ENCODE data around the gene CYSRT1.
A peak's percentile ranks its signal among the peaks of the same experiment; 100 is the strongest.

CYSRT1 gene

DNA sequence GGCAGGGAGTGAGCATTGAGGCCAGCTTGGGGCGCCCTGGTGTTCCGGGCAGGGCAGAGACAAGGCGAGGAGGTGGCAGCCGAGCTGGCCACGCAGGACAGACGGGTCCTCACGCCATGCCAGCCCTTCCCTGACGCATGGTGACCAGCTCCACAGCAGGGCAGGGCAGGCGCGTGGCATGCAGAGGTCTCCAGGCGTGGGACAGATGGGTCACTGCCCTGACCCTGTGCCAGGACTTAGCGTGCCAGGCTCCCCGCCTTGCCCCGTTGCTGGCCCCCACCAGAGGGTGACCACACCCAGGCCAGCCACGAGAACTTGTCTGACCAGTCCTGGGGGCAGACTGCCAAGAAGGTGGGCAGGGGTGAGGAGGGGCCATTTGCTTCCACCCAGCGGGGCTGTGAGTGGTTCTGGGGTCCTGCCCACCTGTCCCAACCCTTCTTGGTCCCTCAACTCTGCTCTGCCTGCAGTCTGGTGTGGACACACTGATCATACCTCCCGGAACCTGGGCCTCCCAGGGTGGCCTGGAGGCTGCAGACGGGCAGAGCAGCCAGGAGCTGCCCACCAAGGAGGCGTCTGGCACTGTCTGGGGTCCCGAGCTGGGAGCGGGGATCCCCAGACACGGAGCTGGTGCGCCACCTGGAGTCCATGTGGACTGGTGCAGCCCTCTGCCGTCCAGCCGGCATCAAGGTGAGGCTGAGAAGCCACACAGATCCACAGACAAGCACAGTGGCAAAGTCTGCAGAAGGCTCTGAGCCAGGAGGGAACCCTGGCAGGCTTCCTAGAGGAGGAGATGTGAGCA, 2.3 kb downstream of the CYSRT1 start, which contains the start of gene RNF224:
RNF224 (plus strand) TSS at position 449 of the 799 bp plus-strand sequence. CDS start 834 bp downstream, outside the sequence.
- Histone ChIP-seq H3K36me3 (ENCODE audit: control insufficient read depth in 2 of 2, insufficient read depth in 2 of 2, low read length in 2 of 2) (no peaks in the 10 kb centered on the region), H3K9me3 (ENCODE audit: control insufficient read depth in 2 of 2, low read length in 2 of 2) (no peaks in the 10 kb centered on the region), H3K9ac (ENCODE audit: low read depth in 1 of 2, low read length in 2 of 2) (peak within 1 kb of the TSS in 1 of 2 donors; percentile 4), H3K27ac (ENCODE audit: low read depth in 2 of 2, low read length in 2 of 2) (no peak within 1 kb of the TSS), H3K27me3 (ENCODE audit: control insufficient read depth in 2 of 2, insufficient read depth in 2 of 2, low read length in 2 of 2) (peaks cover 6 to 27% of the 10 kb centered on the region in 2 donors), H3K4me3 (ENCODE audit: low read length in 2 of 2) (peak within 1 kb of the TSS in 1 of 2 donors; percentile 0), H3K4me1 (ENCODE audit: control insufficient read depth in 2 of 2, insufficient read depth in 2 of 2, low read length in 2 of 2) (peaks cover 32 to 48% of the 10 kb centered on the region in 2 donors)

DNA sequence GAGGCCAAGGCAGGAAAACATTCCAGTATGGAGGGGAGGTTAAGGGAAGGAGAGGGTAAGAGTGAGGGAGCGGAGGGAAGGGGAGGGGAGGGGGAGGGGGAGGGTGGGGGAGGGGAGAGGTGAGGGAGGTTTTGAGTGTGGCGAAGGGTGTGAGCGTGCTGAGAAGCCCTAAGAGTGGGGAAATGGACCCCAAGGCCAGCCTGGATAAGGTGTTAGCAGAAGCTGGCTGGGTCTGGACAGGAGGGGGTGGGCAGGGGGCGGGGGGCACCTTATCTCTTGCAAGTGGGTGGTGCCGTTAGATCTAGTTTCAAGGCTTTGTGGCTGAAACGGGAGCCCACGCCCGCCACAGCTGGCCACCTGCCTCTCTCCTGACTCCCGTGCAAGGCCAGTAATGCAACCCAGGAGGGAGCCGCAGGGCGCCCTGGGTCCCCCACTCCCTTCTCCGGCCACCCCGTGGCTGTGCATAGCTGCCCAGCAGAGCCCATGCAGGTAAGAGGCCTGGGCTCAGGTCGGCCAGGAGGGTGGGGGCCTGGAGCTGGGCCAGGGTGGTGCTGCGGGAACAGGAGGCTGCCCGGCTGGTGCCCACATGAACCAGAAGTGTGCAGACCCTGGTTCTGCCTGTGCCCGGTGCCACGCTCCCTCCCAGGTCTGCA, 3.0 kb downstream of the CYSRT1 start:
- no peaks in the 10 kb centered on the region for H3K36me3 ChIP-seq (ENCODE audit: control insufficient read depth in 2 of 2, insufficient read depth in 2 of 2, low read length in 2 of 2)
- no peak overlapping the region for H3K4me3 ChIP-seq (ENCODE audit: low read length in 2 of 2)
- peaks cover 27 to 47% of the 10 kb centered on the region in 2 donors for H3K4me1 ChIP-seq (ENCODE audit: control insufficient read depth in 2 of 2, insufficient read depth in 2 of 2, low read length in 2 of 2)
- no peaks in the 10 kb centered on the region for H3K9me3 ChIP-seq (ENCODE audit: control insufficient read depth in 2 of 2, low read length in 2 of 2)
- H3K27ac ChIP-seq (ENCODE audit: low read depth in 2 of 2, low read length in 2 of 2): no peak overlapping the region
- peaks cover 6 to 33% of the 10 kb centered on the region in 2 donors for H3K27me3 ChIP-seq (ENCODE audit: control insufficient read depth in 2 of 2, insufficient read depth in 2 of 2, low read length in 2 of 2)
- no peak overlapping the region for H3K9ac ChIP-seq (ENCODE audit: low read depth in 1 of 2, low read length in 2 of 2)

DNA sequence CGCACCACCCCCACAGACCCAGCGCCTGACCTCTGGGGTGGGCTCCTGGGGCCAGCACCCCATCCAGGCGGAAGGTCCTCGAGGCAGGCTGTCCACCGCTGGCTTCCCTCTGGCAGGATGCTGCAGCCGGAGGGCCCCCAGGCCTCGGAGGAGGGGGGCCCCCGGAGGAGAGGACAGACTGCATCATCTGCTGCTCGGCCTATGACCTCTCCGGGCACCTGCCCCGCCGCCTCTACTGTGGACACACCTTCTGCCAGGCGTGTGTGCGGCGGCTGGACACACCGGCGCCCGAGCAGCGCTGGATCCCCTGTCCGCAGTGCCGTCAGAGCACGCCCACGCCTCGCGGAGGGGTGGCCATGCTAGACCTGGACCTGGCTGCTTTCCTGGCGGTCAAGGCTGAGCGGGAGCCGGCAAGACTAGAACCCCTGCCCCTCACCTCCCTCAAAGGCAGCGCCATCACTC, 3.6 kb downstream of the CYSRT1 start:
- Histone ChIP-seq H3K4me1 (ENCODE audit: control insufficient read depth in 2 of 2, insufficient read depth in 2 of 2, low read length in 2 of 2) (peaks cover 25 to 46% of the 10 kb centered on the region in 2 donors), H3K27ac (ENCODE audit: low read depth in 2 of 2, low read length in 2 of 2) (no peak overlapping the region), H3K9ac (ENCODE audit: low read depth in 1 of 2, low read length in 2 of 2) (no peak overlapping the region), H3K27me3 (ENCODE audit: control insufficient read depth in 2 of 2, insufficient read depth in 2 of 2, low read length in 2 of 2) (peaks cover 10 to 37% of the 10 kb centered on the region in 2 donors), H3K4me3 (ENCODE audit: low read length in 2 of 2) (no peak overlapping the region), H3K9me3 (ENCODE audit: control insufficient read depth in 2 of 2, low read length in 2 of 2) (no peaks in the 10 kb centered on the region), H3K36me3 (ENCODE audit: control insufficient read depth in 2 of 2, insufficient read depth in 2 of 2, low read length in 2 of 2) (no peaks in the 10 kb centered on the region)

DNA sequence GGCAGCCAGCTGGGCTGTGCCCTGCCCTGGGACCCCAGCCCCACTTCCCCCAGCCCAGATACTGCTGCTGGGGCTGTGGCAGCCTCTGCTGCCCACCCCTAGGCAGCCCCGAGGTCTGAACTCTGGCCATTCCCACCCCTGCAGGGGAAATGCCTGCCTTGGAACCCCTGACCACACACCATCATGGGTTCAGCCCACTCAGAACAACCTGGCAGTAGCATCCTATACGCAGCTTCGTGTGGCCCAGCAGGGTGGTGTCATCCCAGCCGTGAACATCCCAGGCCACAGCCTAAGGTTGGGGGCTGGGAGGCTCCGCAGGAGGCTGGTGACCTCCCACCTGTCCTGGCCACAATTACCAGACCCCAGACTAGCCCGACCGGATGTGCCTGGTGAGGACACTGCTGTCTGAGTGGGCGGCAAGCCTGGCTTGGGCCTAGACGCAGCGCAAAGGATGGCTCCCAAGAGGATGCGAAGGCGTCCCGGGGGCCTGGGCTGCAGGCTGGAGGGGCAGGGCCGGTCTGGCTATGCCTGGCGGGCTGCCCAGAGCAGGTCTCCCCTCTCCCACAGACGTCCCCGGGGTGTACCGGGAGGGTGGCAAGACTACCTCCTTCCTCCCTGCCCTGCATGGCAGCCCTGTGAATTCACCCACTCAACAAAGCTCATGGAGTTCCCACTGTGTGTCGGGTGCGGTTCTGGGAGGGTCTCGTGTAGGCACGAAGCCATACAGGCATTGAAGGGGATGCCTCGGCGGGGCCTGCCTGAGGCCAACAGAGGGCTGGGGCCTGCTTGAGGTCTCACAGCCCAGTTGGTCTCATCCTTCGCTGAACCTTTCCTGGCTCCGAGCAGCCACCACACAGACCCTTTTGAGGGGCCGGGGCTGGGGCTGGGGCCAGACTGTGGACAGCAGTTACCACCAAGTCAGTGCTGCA, 4.3 kb downstream of the CYSRT1 start:
- Histone ChIP-seq H3K27ac (ENCODE audit: low read depth in 2 of 2, low read length in 2 of 2) (no peak overlapping the region), H3K27me3 (ENCODE audit: control insufficient read depth in 2 of 2, insufficient read depth in 2 of 2, low read length in 2 of 2) (peaks cover 10 to 39% of the 10 kb centered on the region in 2 donors), H3K9ac (ENCODE audit: low read depth in 1 of 2, low read length in 2 of 2) (no peak overlapping the region), H3K4me1 (ENCODE audit: control insufficient read depth in 2 of 2, insufficient read depth in 2 of 2, low read length in 2 of 2) (peaks cover 22 to 39% of the 10 kb centered on the region in 2 donors), H3K4me3 (ENCODE audit: low read length in 2 of 2) (no peak overlapping the region), H3K9me3 (ENCODE audit: control insufficient read depth in 2 of 2, low read length in 2 of 2) (no peaks in the 10 kb centered on the region), H3K36me3 (ENCODE audit: control insufficient read depth in 2 of 2, insufficient read depth in 2 of 2, low read length in 2 of 2) (no peaks in the 10 kb centered on the region)

DNA sequence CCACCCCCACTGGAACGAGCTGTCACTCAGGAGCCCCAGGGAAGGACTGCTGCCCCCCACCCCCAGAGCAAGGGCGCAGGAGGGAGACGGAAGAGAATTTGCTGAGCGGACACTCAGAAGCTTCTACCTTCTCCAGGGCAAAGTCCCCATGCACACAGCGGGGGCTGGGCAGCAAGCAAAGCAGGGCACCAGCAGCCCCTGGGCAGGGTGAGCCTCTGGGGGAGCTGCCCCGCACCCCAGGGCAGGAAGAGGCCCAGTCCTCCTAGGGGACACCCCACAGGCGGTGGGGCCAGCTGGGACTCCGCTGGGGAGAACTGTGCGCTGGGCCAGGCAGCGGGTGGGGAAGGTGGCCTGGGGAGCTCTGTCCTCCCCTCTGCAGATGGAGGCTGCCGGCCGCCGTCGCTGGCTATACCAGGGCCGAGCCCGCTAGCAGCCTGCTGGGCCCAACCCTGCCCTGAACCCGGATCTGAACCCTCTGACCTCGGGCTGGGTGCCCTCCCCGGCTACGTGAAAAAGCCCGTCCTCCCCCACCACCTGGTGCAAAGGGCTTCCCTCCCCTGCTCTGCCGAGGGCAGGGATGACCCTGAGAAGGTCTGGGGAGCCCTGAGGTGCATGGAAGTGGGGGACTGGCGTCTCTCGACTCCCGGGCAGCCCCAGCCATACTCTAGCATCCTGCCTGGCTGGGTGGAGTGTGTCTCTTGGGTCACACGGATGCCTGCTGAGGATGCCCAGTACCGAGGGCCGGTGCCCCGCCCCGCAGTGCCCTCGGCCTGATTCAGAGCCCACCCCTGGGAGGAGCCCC, 5.1 kb downstream of the CYSRT1 start:
- Histone ChIP-seq H3K4me1 (ENCODE audit: control insufficient read depth in 2 of 2, insufficient read depth in 2 of 2, low read length in 2 of 2) (peaks cover 22 to 39% of the 10 kb centered on the region in 2 donors), H3K27ac (ENCODE audit: low read depth in 2 of 2, low read length in 2 of 2) (no peak overlapping the region)

DNA sequence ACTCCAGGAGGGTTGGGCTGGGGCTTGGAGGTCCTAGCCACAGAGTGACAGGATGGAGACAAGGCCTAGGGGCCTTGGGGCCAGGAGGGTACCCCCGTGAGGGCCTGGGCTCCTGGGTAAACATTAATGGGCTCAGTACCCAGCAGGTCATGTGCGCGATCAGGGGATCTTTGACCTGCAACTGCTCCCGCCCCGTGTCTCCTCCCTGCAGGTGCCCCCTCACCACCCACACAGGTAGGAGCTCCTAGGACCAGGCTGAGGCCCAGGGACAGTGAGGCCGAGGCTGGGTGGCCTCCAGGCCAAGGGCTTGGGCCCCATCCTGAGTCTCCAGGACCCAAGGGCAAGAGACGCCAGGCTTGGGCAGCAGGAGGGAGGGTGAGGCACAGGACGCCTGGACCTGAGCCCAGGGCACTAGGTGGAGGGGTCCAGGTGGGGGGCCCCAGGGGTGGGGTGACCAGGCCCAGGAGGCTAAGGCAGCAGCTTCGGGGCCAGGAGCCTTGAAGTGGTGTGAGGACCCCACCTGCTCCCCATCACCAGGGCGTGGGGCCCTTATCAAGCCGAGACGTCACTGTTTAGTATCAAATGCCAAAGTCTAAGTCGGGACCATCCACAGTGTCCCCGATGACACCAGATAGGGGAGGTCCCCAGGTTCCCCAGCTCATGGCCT, 5.9 kb downstream of the CYSRT1 start, which contains the start of gene SLC34A3:
SLC34A3 (plus strand) TSS at position 197 of the 667 bp plus-strand sequence. CDS start 802 bp downstream, outside the sequence.
- Histone ChIP-seq H3K27ac (ENCODE audit: low read depth in 2 of 2, low read length in 2 of 2) (no peak within 1 kb of the TSS), H3K9me3 (ENCODE audit: control insufficient read depth in 2 of 2, low read length in 2 of 2) (no peaks in the 10 kb centered on the region), H3K27me3 (ENCODE audit: control insufficient read depth in 2 of 2, insufficient read depth in 2 of 2, low read length in 2 of 2) (peaks cover 17 to 46% of the 10 kb centered on the region in 2 donors), H3K4me3 (ENCODE audit: low read length in 2 of 2) (no peak within 1 kb of the TSS), H3K4me1 (ENCODE audit: control insufficient read depth in 2 of 2, insufficient read depth in 2 of 2, low read length in 2 of 2) (peaks cover 22 to 39% of the 10 kb centered on the region in 2 donors), H3K9ac (ENCODE audit: low read depth in 1 of 2, low read length in 2 of 2) (peak within 1 kb of the TSS in 1 of 2 donors; percentile 33), H3K36me3 (ENCODE audit: control insufficient read depth in 2 of 2, insufficient read depth in 2 of 2, low read length in 2 of 2) (no peaks in the 10 kb centered on the region)

More for the DNA sequence above, 5.1 kb downstream of the CYSRT1 start:
- Histone ChIP-seq H3K4me3 (ENCODE audit: low read length in 2 of 2) (no peak overlapping the region), H3K36me3 (ENCODE audit: control insufficient read depth in 2 of 2, insufficient read depth in 2 of 2, low read length in 2 of 2) (no peaks in the 10 kb centered on the region), H3K9me3 (ENCODE audit: control insufficient read depth in 2 of 2, low read length in 2 of 2) (no peaks in the 10 kb centered on the region), H3K9ac (ENCODE audit: low read depth in 1 of 2, low read length in 2 of 2) (peak overlapping the region in 1 of 2 donors; percentile 33), H3K27me3 (ENCODE audit: control insufficient read depth in 2 of 2, insufficient read depth in 2 of 2, low read length in 2 of 2) (peaks cover 17 to 46% of the 10 kb centered on the region in 2 donors)

DNA sequence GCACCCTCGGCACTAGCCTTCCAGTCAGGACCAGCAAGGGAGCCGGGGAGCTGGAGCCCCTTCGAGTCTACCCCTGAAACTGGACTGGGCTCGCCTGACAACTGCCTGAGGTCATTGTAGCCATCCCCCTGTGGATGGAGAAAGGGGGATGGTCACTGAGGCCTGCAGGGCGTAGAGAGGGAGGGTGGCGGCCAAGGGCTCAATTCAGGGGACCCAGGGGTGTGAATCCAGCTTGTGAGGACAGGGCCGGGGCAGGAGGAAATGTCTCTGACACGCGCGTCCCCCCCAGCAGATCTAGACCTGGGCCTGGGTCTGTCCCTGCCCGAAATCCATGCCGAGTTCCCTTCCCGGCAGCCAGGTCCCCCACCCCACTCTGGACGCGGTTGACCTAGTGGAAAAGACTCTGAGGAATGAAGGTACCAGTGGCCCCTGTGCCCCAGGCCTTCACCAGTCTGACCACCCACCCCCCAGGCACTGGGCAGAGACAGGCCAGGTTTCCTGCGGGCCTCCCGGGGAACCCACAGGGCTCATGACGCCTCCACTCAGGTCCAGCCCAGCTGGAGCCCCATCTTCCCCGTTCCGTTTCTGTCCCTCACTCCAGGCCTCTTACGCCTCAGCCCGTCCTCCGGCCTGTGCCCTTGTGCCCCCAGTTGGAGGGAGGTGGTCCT, 6.5 kb downstream of the CYSRT1 start:
- Histone ChIP-seq H3K27me3 (ENCODE audit: control insufficient read depth in 2 of 2, insufficient read depth in 2 of 2, low read length in 2 of 2) (peaks cover 17 to 46% of the 10 kb centered on the region in 2 donors), H3K4me1 (ENCODE audit: control insufficient read depth in 2 of 2, insufficient read depth in 2 of 2, low read length in 2 of 2) (peaks cover 23 to 36% of the 10 kb centered on the region in 2 donors), H3K9me3 (ENCODE audit: control insufficient read depth in 2 of 2, low read length in 2 of 2) (no peaks in the 10 kb centered on the region), H3K4me3 (ENCODE audit: low read length in 2 of 2) (no peak overlapping the region), H3K9ac (ENCODE audit: low read depth in 1 of 2, low read length in 2 of 2) (no peak overlapping the region), H3K36me3 (ENCODE audit: control insufficient read depth in 2 of 2, insufficient read depth in 2 of 2, low read length in 2 of 2) (no peaks in the 10 kb centered on the region), H3K27ac (ENCODE audit: low read depth in 2 of 2, low read length in 2 of 2) (no peak overlapping the region)

DNA sequence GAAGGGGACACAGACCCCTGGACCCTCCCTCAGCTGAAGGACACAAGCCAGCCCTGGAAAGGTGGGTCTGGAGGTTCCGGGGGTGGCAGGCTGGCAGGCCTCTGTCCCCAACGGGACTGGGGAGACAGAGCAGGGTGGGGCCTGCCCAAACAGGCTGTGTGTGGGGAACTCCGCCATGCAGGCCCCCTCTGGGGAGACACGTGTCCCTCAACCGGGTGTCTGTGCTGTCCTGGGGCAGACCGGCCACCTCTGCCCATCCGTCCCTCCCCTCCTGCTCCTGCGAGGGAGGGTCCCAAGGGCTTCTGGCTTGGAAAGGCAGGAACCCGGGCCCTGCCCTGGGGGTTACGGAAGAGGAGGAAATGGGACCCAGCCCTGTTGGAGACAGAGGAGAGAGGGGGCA, 7.1 kb downstream of the CYSRT1 start:
- H3K36me3 ChIP-seq (ENCODE audit: control insufficient read depth in 2 of 2, insufficient read depth in 2 of 2, low read length in 2 of 2): no peaks in the 10 kb centered on the region
- H3K4me1 ChIP-seq (ENCODE audit: control insufficient read depth in 2 of 2, insufficient read depth in 2 of 2, low read length in 2 of 2): peaks cover 25 to 36% of the 10 kb centered on the region in 2 donors
- peaks cover 17 to 46% of the 10 kb centered on the region in 2 donors for H3K27me3 ChIP-seq (ENCODE audit: control insufficient read depth in 2 of 2, insufficient read depth in 2 of 2, low read length in 2 of 2)
- no peaks in the 10 kb centered on the region for H3K9me3 ChIP-seq (ENCODE audit: control insufficient read depth in 2 of 2, low read length in 2 of 2)
- no peak overlapping the region for H3K27ac ChIP-seq (ENCODE audit: low read depth in 2 of 2, low read length in 2 of 2)
- H3K4me3 ChIP-seq (ENCODE audit: low read length in 2 of 2): no peak overlapping the region
- peak overlapping the region in 1 of 2 donors; percentile 47 for H3K9ac ChIP-seq (ENCODE audit: low read depth in 1 of 2, low read length in 2 of 2)

Measured in mucosa of rectum (tissue), 2 donors.